Spleen (tissue), 7 donors: ENCODE data around the gene MR1.
A peak's percentile ranks its signal among the peaks of the same experiment; 100 is the strongest.

Experiments
- CTCF ChIP-seq, 11 experiments: fragments of 200-600 bp in 7 of 11; fragments of 450-650 bp in 4 of 11; sonication (generic) in 4 of 11; IDR thresholded peaks in 8 of 11; conservative IDR thresholded peaks in 3 of 11; 1 replicate in 7 of 11; 2 replicates in 4 of 11; pipeline versions ENCODE4 v1.4.0 to v1.8.0; 2016 to 2021; ENCODE audit warnings: antibody characterized with exemption in 11 of 11, inconsistent platforms in 4 of 11, mild to moderate bottlenecking in 1 of 11
- POLR2A ChIP-seq, 3 donors: fragments of 450-650 bp; IDR thresholded peaks; one replicate each; pipeline ENCODE4 v1.5.1; 2017; ENCODE audit warnings: antibody characterized with exemption in 3 of 3, mild to moderate bottlenecking in 1 of 3
- POLR2AphosphoS5 ChIP-seq, 3 donors: sonication (generic); formaldehyde crosslinking; IDR thresholded peaks; one replicate each; pipeline ENCODE4 v1.5.1; 2017; ENCODE audit warnings: antibody characterized with exemption in 3 of 3
- donor health status: DM: no; HTN: no; CAD: no; lungs with moderate emphysema.
- donor health status: DM: no; HTN: no; CAD: no.
- donor health status: DM: no; HTN: no; CAD: no.

GRCh38 chr1:181061891-181062835 is 28.4 kb downstream of the MR1 start:
- TF ChIP-seq CTCF (IDR thresholded peaks at IDR 0.05 in 8 of 11, conservative IDR thresholded peaks at IDR 0.05 in 3 of 11) (no peak), POLR2AphosphoS5 (IDR thresholded peaks at IDR 0.05) (peak; percentile 41 to 70 (median 59)), POLR2A (IDR thresholded peaks at IDR 0.05) (no peak)
